ENCODE measurements around the gene NOL9. TPM values are rescaled to one million over a fixed set of nuclear protein-coding genes. Genes with fewer than 3 reads are reported as not detected.
A peak's percentile ranks its signal among the peaks of the same experiment; 100 is the strongest.

Gene NOL9
- total RNA-seq, 4 donors from 2014 or later: 19.4 to 33.6 (median 27.5) TPM

DNA sequence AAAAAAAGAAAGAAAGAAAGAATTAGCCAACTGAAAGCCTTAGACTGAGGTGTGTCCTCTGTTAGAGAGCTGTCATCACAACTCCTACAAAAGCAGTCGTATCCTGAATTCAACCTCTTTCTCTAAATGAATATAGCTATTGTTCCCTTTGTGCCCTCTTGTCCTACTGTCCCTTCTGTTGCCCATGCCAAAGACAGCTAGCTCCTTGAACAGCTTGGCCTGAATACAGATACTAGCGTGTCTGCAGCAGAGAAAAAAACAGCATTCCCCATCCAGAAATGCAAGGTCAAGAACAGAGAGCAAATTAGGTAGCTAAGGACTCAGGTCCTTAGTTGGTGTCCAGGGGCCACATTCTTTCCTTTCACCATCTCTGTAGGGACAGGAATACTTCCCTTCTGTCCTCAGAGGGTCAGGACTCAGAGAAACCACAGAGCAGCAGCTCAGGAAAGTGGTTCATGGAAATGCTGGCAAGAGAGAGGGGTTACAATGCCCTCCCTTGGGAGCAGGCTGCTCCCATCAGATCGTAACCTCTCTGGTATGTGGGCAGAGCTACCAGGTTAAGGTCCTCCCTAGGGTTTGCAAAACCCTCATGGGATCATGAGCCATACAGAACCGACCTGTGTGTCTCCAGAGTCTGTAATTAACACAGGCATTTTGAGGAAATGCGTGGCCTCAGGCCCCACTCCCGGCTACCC is 23.7 kb upstream of the NOL9 start:
- H3K4me1 ChIP-seq: peaks cover 33% of the 10 kb centered on the region
- no peak overlapping the region for H3K4me3 ChIP-seq
- no peaks in the 10 kb centered on the region for H3K27me3 ChIP-seq
- TF ChIP-seq POLR2A (IDR thresholded peaks at IDR 0.05) (no peak), POLR2AphosphoS5 (IDR thresholded peaks at IDR 0.05) (no peak), EP300 (IDR thresholded peaks at IDR 0.05) (no peak)
- TF ChIP-seq, protein P1, sequence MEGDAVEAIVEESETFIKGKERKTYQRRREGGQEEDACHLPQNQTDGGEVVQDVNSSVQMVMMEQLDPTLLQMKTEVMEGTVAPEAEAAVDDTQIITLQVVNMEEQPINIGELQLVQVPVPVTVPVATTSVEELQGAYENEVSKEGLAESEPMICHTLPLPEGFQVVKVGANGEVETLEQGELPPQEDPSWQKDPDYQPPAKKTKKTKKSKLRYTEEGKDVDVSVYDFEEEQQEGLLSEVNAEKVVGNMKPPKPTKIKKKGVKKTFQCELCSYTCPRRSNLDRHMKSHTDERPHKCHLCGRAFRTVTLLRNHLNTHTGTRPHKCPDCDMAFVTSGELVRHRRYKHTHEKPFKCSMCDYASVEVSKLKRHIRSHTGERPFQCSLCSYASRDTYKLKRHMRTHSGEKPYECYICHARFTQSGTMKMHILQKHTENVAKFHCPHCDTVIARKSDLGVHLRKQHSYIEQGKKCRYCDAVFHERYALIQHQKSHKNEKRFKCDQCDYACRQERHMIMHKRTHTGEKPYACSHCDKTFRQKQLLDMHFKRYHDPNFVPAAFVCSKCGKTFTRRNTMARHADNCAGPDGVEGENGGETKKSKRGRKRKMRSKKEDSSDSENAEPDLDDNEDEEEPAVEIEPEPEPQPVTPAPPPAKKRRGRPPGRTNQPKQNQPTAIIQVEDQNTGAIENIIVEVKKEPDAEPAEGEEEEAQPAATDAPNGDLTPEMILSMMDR (IDR thresholded peaks at IDR 0.05): no peak
- no peak for DNase-seq (ENCODE audit: low spot score in 2 of 2)
- H3K27ac ChIP-seq: peak overlapping the region; percentile 37
- WGBS: 79% methylated on average over 4 of the region's 6 CpGs
- H3K9me3 ChIP-seq: no peaks in the 10 kb centered on the region
- no peaks in the 10 kb centered on the region for H3K36me3 ChIP-seq

DNA sequence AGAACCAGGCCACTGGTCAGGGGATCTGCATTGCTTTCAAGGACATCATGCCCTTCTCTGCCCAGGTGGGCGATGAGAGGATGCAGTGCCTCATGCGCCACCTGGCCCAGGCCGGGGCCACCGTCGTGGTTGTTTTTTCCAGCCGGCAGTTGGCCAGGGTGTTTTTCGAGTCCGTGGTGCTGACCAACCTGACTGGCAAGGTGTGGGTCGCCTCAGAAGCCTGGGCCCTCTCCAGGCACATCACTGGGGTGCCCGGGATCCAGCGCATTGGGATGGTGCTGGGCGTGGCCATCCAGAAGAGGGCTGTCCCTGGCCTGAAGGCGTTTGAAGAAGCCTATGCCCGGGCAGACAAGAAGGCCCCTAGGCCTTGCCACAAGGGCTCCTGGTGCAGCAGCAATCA is 20.5 kb upstream of the NOL9 start:
- 83% methylated on average over 5 of the region's 14 CpGs for WGBS

DNA sequence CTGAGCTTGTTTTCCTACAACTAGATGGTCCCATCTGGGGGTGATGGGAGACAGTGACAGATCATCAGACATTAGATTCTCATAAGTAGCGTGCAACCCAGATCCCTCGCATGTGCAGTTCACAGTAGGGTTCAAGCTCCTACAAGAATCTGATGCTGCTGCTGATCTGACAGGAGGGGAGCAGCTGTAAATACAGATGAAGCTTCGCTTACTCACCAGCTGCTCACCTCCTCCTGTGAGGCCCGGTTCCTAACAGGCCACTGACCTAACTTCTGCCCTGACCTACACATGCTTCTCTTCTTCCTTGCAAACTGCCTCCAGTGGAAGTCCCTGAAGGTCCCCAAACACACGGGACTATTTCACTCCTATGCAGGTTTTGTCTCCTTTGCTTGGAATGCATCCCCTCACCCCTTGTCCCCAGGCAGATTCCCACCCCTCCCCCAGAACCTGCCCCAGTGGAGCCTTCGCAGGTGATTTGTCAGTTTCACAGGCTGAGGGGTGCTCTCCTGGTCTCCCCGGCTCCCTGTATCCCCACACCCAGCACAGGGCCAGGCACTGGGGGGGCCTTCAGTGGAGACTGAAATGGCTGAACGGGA is 19.8 kb upstream of the NOL9 start:
- no peak overlapping the region for H3K27ac ChIP-seq
- 79% methylated on average over 8 of the region's 8 CpGs for WGBS
- H3K4me1 ChIP-seq: peaks cover 5% of the 10 kb centered on the region
- TF ChIP-seq POLR2AphosphoS5 (IDR thresholded peaks at IDR 0.05) (no peak), EP300 (IDR thresholded peaks at IDR 0.05) (no peak), POLR2A (IDR thresholded peaks at IDR 0.05) (no peak)
- TF ChIP-seq, protein P1 (IDR thresholded peaks at IDR 0.05): no peak
- H3K27me3 ChIP-seq: no peaks in the 10 kb centered on the region
- no peaks in the 10 kb centered on the region for H3K9me3 ChIP-seq
- H3K36me3 ChIP-seq: no peaks in the 10 kb centered on the region
- no peak for DNase-seq (ENCODE audit: low spot score in 2 of 2)
- no peak overlapping the region for H3K4me3 ChIP-seq

More for the DNA sequence above, 20.5 kb upstream of the NOL9 start:
- H3K27me3 ChIP-seq: no peaks in the 10 kb centered on the region
- TF ChIP-seq EP300 (IDR thresholded peaks at IDR 0.05): no peak
- TF ChIP-seq POLR2A (IDR thresholded peaks at IDR 0.05): no peak
- TF ChIP-seq POLR2AphosphoS5 (IDR thresholded peaks at IDR 0.05): no peak
- TF ChIP-seq, protein P1 (IDR thresholded peaks at IDR 0.05): no peak
- H3K9me3 ChIP-seq: no peaks in the 10 kb centered on the region
- DNase-seq (ENCODE audit: low spot score in 2 of 2): no peak
- no peak overlapping the region for H3K27ac ChIP-seq
- H3K36me3 ChIP-seq: no peaks in the 10 kb centered on the region
- H3K4me3 ChIP-seq: no peak overlapping the region
- H3K4me1 ChIP-seq: peaks cover 9% of the 10 kb centered on the region

DNA sequence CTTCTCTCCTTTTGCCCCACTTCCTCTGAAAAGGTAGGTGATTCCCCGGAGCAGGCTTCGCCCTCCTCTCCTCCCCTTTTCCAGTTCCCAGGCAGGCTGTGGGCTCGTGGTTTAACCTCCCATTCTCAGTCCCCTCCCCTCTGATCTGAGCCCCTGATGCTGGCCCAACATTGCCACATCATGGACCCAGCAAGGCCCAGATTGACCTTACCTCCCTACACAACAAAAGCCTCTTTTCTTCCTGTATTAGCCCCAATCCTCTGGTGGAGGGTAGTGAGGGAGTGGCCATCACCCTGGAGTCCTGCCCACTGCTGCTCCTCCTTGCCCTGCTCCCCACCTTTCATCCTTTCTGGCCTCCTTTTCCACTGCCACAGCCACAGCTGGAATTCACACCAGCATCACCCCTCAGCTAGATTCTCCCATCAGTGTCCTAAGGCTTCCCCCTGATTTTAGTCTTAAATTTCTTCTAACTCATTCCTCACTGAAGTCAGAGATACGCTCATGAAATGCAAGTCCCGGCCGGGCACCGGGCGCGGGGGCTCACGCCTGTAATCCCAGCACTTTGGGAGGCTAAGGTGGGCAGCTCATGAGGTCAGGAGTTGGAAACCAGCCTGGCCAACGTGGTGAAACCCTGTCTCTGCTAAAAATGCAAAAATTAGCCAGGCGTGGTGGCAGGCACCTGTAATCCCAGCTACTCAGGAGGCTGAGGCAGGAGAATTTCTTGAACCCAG is 18.5 kb upstream of the NOL9 start:
- Histone ChIP-seq H3K36me3 (no peaks in the 10 kb centered on the region), H3K27ac (no peak overlapping the region), H3K4me1 (no peaks in the 10 kb centered on the region), H3K27me3 (no peaks in the 10 kb centered on the region), H3K9me3 (no peaks in the 10 kb centered on the region), H3K4me3 (no peak overlapping the region)
- TF ChIP-seq EP300 (IDR thresholded peaks at IDR 0.05) (no peak), POLR2A (IDR thresholded peaks at IDR 0.05) (no peak), POLR2AphosphoS5 (IDR thresholded peaks at IDR 0.05) (no peak)
- TF ChIP-seq, protein P1 (IDR thresholded peaks at IDR 0.05): no peak
- WGBS: 72% methylated on average over 12 of the region's 12 CpGs
- DNase-seq (ENCODE audit: low spot score in 2 of 2): no peak

DNA sequence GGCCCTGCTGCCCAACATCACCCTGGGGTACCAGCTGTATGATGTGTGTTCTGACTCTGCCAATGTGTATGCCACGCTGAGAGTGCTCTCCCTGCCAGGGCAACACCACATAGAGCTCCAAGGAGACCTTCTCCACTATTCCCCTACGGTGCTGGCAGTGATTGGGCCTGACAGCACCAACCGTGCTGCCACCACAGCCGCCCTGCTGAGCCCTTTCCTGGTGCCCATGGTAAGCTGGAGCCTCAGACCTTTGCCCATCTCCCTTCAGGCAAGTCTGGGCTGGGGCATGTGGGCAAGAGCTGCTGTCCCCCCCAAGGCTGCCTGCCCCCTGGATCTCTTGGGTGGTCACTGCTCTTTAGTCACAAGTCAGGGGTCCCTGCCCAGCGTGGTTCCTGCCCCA is 16.7 kb upstream of the NOL9 start:
- TF ChIP-seq, protein P1 (IDR thresholded peaks at IDR 0.05): no peak
- TF ChIP-seq EP300 (IDR thresholded peaks at IDR 0.05) (no peak), POLR2AphosphoS5 (IDR thresholded peaks at IDR 0.05) (no peak), POLR2A (IDR thresholded peaks at IDR 0.05) (no peak)
- no peaks in the 10 kb centered on the region for H3K9me3 ChIP-seq
- 73% methylated on average over 5 of the region's 5 CpGs for WGBS
- H3K36me3 ChIP-seq: no peaks in the 10 kb centered on the region
- no peak for DNase-seq (ENCODE audit: low spot score in 2 of 2)
- H3K27ac ChIP-seq: no peak overlapping the region
- peaks cover 2% of the 10 kb centered on the region for H3K27me3 ChIP-seq
- H3K4me1 ChIP-seq: no peaks in the 10 kb centered on the region
- H3K4me3 ChIP-seq: no peak overlapping the region
